Forelimb muscle (tissue), 1 donor: ENCODE measurements around the gene CCR7. TPM values are rescaled to one million over a fixed set of nuclear protein-coding genes. Genes with fewer than 3 reads are reported as not detected.

ENCODE experiments used
- DNase-seq: peaks from one replicate; pipeline ENCODE4 v3.0.0-alpha.2; 2013; ENCODE audit warnings: low read depth
- polyA plus RNA-seq: library from polyadenylated mRNA; unstranded; fragments of 120-200 nt; gene quantifications from one replicate; pipeline ENCODE4 v1.2.1, GENCODE V29; 2013; ENCODE audit not compliant: insufficient read length

The CCR7 gene, protein sequence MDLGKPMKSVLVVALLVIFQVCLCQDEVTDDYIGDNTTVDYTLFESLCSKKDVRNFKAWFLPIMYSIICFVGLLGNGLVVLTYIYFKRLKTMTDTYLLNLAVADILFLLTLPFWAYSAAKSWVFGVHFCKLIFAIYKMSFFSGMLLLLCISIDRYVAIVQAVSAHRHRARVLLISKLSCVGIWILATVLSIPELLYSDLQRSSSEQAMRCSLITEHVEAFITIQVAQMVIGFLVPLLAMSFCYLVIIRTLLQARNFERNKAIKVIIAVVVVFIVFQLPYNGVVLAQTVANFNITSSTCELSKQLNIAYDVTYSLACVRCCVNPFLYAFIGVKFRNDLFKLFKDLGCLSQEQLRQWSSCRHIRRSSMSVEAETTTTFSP
- polyA plus RNA-seq: 0.39 TPM

- DNase-seq: no peak
These were observed at the start of gene CCR7 for GRCh38 chr17:40564883-40565768. CCR7 (minus strand) TSS chr17:40565472; CDS start chr17:40565409, 63 bp downstream.

DNA sequence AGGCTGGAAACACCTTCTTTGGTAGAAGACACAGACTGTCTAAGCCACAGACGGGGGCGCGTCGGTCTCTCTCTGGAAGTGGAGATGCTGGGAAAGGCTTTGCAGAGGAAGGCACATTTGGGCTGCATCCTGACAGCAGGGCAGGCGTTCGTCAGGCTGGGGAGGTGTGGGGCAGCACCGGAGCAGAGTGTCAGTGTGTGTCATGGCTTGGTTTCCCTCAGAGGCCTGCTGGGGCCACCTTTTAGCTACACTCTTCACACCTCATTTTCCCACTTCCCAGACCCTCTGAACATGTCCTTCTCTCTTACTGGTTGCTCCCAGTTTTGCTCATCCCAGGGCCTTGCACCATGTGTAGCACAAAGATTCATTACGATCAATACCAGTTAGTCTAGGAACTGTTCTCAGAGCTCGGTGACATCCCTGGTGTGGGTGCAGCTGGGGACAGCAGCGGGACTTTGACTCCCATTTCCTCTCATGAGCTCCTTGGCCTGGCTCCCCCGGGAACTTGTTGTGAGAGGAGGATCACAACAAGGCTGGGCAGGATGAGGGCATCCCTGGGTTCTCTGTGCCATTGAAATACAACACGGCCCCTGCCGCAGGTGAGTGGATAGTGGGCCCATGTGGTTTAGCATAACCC lies 49.3 kb upstream of the CCR7 start:
- DNase-seq: no peak

DNA sequence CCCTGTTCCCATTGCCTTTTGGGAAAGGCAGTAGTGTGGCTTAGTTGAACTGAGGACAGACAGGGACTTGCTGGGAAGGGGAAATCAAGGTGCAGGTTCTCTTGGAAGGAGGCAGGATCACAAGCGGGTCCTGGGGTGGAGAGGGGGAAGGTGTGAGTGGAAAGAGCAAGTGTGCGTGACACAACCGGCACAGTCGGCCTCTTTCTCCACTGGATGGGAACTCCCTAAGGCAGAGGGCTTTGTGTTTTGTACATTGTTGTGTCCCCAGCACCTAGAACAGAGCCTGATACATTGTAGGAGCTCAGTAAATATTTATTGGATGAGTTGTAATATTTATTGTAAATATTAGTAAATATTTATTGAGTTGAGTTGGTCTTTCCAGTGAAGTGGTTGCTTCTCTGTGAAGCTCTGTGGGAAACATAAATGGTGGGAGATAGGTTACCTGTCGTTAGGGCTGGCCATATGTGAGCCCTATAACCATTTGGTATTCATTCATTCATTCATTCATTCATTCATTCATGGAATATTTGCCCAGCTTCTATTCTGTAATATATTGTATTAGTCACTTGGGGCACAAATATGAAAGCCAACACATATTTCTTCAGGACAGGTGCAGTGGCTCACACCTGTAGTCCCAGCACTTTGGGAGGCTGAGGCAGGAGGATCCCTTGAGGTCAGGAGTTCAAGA lies 48.3 kb upstream of the CCR7 start:
- no peak for DNase-seq

- DNase-seq: no peak
These were observed 47.5 kb upstream of the CCR7 start for GRCh38 chr17:40612599-40613244.

DNA sequence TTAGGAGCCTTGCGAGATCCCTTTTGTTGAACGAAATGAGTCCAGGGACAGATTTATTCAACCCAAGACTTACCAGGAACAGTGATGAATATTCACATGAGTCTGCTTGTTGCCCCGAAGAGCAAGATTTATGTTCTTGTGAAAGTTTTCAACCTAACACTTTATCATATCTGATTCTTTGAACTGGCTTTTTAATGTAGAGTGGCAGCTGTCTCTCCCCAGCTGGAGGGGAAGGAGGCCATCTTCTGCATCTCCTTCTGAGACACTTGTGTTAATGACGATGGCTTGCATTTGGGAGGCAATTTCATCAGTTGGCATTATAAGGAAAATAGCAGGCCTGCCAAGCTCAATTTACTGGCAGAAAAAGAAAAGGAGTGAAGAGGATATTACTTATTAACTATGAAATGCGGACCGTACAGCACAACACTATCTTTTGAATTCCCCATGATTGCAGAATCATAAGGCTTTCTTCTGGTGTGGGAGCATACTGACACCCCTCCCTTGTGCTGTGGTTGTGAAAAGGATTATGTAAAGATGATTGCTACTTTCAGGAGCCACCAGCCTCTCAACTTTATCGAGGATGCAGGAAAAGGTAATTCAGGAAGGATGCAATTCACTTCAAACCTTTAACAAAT lies 46.7 kb upstream of the CCR7 start:
- no peak for DNase-seq

GRCh38 chr17:40610359-40610758 lies 45.1 kb upstream of the CCR7 start:
- DNase-seq: no peak

DNA sequence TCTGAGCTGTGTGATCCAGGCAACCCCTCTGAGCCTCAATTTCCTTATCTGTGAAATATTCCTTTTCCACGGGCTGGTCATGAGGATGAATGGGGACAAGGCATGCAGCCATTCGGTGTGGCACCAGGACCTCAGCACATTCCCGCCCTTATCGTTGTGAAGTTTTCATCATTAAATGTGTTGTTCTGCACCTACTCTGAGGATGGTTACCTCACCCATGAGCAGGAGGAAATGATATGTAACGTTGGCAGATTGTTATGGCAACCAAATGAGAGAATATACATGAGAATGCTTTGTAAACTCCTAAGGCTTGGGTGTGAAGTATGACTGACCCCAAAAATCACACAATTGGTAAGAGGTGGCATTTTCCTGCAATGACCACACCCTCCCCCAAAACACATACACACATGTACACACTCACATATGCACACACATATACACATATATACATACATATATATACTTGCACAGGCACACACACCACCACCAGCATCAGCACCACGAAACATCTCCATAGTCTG lies 42.8 kb upstream of the CCR7 start:
- no peak for DNase-seq

GRCh38 chr17:40607641-40608040 lies 42.4 kb upstream of the CCR7 start:
- no peak for DNase-seq

DNA sequence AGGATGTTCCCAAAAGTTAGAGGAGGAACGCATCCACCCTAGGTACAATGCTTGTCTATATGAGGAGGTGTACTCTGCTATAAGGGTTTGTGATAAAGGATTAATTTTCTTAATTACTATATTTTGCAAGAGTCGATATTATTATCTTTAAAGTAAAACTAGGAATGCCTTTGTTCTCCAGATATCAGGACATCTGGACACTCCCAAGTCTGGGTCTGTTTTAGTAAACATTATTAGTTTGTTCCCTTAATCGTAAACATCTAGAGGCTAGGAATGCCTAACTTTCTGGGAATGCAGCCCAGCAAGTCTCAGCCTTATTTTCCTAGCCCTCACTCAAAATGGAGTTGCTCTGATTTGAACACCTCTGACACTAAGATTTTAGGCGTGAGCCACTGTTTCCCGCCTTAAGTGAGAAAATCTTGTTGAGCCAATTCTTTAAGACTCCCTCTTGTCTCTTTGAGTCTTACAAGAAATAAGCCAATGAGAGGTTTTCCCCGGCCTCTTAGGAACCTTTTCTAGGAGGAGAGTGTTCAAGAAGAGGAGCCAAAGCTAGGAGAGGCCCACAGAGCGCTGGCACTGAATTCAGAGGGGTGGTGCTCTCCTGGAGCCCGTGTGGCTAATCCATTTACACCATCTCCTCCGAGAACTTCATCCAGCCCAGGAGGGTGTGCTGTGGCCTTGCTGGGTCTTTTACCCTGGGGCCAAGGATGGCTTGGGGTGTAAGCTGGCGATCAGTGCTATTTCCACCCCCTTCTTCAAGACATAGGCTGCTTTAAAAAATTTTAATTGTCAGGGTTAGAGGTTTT lies 41.5 kb upstream of the CCR7 start:
- no peak for DNase-seq

DNA sequence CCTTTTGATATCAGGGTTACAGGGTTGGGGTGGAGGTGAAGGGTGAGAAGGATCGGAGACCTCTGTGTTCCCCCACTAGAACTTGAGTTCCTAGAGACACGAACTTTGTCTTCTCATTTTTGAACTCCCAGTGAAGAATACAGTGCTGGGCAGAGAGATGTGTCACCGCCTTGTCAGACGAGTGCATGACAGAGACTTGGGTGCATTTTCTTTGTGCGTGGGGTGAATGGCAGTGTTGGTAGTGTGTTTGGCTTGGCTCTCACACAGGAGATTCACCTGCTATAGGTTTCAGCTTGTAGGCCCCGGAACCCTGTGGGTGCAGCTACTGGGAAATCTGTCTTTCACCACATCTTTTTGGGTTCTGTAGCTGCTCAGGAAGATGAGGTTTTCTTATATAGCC lies 40.0 kb upstream of the CCR7 start:
- no peak for DNase-seq

GRCh38 chr17:40604327-40605080 lies 39.2 kb upstream of the CCR7 start:
- no peak for DNase-seq

GRCh38 chr17:40602445-40603443 lies 37.5 kb upstream of the CCR7 start:
- no peak for DNase-seq

- DNase-seq: no peak
These were observed 35.3 kb upstream of the CCR7 start for GRCh38 chr17:40600486-40601046.

- no peak for DNase-seq
These were observed 34.1 kb upstream of the CCR7 start for GRCh38 chr17:40599468-40599763.

- DNase-seq: no peak
These were observed 33.6 kb upstream of the CCR7 start for GRCh38 chr17:40598619-40599467.

DNA sequence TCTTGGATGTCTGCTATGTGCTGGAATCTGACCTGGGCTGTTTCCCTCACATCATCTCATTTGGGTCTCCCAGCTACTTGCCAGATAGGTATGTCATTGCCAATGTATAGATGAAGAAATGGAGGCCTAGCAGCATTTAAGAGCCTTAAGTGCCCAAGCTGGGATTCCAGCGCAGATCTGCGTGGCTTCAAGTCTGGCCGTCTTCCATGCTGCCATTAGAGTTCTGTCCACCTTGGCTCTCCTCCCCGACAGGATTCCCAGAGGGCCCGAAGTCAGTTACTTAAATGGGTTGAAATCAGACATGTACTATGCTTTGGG lies 33.0 kb upstream of the CCR7 start:
- DNase-seq: no peak
